Neural cell (in vitro differentiated cells): ENCODE results near the gene IGSF9B.

Experiments used
- CTCF ChIP-seq: fragments of 450-650 bp; IDR thresholded peaks from 2 replicates; pipeline ENCODE4 v1.5.1; 2014; ENCODE audit warnings: antibody characterized with exemption, mild to moderate bottlenecking, moderate library complexity; ENCODE audit not compliant: poor library complexity, severe bottlenecking
- EP300 ChIP-seq: fragments of 450-650 bp; conservative IDR thresholded peaks from 2 replicates; pipeline ENCODE4 v1.6.1; 2014; ENCODE audit warnings: antibody characterized with exemption, mild to moderate bottlenecking, moderate library complexity; ENCODE audit not compliant: poor library complexity, severe bottlenecking
- EZH2 ChIP-seq: fragments of 200-600, 300-800 bp; shearing (Covaris generic), sonication (generic); IDR thresholded peaks from 2 replicates; pipeline ENCODE4 v1.6.1; 2014; ENCODE audit warnings: antibody characterized with exemption, low read length, borderline replicate concordance, mild to moderate bottlenecking; ENCODE audit not compliant: insufficient read depth, poor library complexity, severe bottlenecking
- MXI1 ChIP-seq: fragments of 450-650 bp; conservative IDR thresholded peaks from 2 replicates; pipeline ENCODE4 v1.6.1; 2014; ENCODE audit warnings: antibody characterized with exemption, mild to moderate bottlenecking; ENCODE audit not compliant: poor library complexity, severe bottlenecking
- POLR2AphosphoS5 ChIP-seq: IDR thresholded peaks from 2 replicates; pipeline ENCODE4 v1.6.1; 2012
- RAD21 ChIP-seq: fragments of 450-650 bp; conservative IDR thresholded peaks from 2 replicates; pipeline ENCODE4 v1.6.1; 2014; ENCODE audit warnings: antibody characterized with exemption, mild to moderate bottlenecking, moderate library complexity
- REST ChIP-seq: IDR thresholded peaks from 2 replicates; pipeline ENCODE4 v1.6.1; 2012; ENCODE audit warnings: borderline replicate concordance

GRCh38 chr11:133896028-133896427 is 60.7 kb downstream of the IGSF9B start:
- TF ChIP-seq EZH2 (no peak), CTCF (no peak), EP300 (no peak), RAD21 (no peak), POLR2AphosphoS5 (no peak), REST (no peak), MXI1 (no peak)
